GM12878 (cell line): Measurements from ENCODE around the gene NCKAP5.

Experiments used
- POLR2AphosphoS5 ChIP-seq: IDR thresholded peaks from 2 replicates; pipeline ENCODE4 v1.6.1; 2011; ENCODE audit warnings: mild to moderate bottlenecking, low read length, inconsistent platforms
- RAD21 ChIP-seq: IDR thresholded peaks from 2 replicates; pipeline ENCODE4 v1.6.1; 2011; ENCODE audit warnings: mild to moderate bottlenecking, low read depth, low read length, moderate library complexity; ENCODE audit not compliant: insufficient read depth
- TF ChIP-seq, protein P1 (sequence below), 3 experiments: IDR thresholded peaks in 2 of 3; conservative IDR thresholded peaks in 1 of 3; 2 replicates each; pipeline ENCODE4 v1.5.1; 2011; ENCODE audit warnings: low read depth in 3 of 3, low read length in 3 of 3, mild to moderate bottlenecking in 3 of 3, control low read depth in 2 of 3, moderate library complexity in 2 of 3, inconsistent platforms in 1 of 3, mixed read lengths in 1 of 3; ENCODE audit not compliant: control insufficient read depth in 2 of 3, insufficient read depth in 1 of 3; ENCODE audit errors: extremely low read depth in 1 of 3

DNA sequence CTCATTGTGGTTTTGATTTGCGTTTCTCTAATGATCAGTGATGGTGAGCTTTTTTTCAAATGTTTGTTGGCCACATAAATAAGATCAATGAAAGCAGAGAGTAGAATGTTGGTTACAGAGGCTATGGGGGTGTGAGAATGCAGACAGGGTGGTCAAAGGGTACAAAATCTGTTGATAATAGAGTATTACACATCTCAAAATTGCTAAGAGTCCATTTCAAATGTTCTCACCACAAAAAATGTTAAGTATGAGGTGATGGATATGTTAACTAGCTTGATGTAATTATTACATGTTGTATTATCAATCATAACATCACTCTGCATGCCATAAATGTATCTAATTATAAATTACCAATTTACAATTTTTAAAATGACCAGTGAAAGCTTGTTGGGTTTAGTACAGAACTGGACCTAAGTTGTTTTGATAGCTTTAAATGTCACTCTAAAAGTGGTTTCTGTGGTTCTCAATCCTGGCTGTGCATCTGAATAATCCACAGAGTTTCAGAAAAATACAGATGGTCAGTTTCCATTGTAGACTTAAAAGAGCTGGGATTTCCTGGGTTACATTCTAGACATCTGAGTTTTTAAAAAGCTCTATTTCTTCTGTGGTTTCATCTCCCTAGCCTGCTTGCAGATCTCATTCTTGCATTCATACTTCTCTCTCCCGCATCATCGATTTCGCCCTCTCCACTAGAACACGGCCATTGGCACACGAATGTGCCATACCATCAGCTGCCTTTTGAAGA, 612.2 kb downstream of the NCKAP5 start:
- TF ChIP-seq, protein P1, sequence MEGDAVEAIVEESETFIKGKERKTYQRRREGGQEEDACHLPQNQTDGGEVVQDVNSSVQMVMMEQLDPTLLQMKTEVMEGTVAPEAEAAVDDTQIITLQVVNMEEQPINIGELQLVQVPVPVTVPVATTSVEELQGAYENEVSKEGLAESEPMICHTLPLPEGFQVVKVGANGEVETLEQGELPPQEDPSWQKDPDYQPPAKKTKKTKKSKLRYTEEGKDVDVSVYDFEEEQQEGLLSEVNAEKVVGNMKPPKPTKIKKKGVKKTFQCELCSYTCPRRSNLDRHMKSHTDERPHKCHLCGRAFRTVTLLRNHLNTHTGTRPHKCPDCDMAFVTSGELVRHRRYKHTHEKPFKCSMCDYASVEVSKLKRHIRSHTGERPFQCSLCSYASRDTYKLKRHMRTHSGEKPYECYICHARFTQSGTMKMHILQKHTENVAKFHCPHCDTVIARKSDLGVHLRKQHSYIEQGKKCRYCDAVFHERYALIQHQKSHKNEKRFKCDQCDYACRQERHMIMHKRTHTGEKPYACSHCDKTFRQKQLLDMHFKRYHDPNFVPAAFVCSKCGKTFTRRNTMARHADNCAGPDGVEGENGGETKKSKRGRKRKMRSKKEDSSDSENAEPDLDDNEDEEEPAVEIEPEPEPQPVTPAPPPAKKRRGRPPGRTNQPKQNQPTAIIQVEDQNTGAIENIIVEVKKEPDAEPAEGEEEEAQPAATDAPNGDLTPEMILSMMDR (IDR thresholded peaks at IDR 0.05 in 2 of 3, conservative IDR thresholded peaks at IDR 0.05 in 1 of 3; ENCODE audit: control insufficient read depth in 2 of 3, extremely low read depth in 1 of 3, insufficient read depth in 1 of 3, low read depth in 3 of 3, low read length in 3 of 3): no peak
- TF ChIP-seq POLR2AphosphoS5 (no peak), RAD21 (no peak)
